ENCODE results near the gene BEST1.
A peak's percentile ranks its signal among the peaks of the same experiment; 100 is the strongest.

- no peak for TF ChIP-seq CTCF (IDR thresholded peaks at IDR 0.05)
- TF ChIP-seq ZNF138 (CRISPR knock-in tag; conservative IDR thresholded peaks at IDR 0.05), result no peak
- TF ChIP-seq TCF7 (CRISPR knock-in tag; IDR thresholded peaks at IDR 0.05; ENCODE audit: low read depth), result no peak
- TF ChIP-seq USF2 (CRISPR knock-in tag; IDR thresholded peaks at IDR 0.05), result peak; percentile 98
- TF ChIP-seq NFE2L1 (CRISPR knock-in tag; IDR thresholded peaks at IDR 0.05), result no peak
- no peak for TF ChIP-seq ZMAT4 (CRISPR knock-in tag; IDR thresholded peaks at IDR 0.05)
- no peak for TF ChIP-seq TP53 (CRISPR knock-in tag; IDR thresholded peaks at IDR 0.05)
These were observed 32.6 kb upstream of the BEST1 start, which contains the start of gene RAB3IL1 for GRCh38 chr11:61917334-61918109.

Measured in WTC11 (cell line).